ENCODE results near the gene ARMC2. TPM values are rescaled to one million over a fixed set of nuclear protein-coding genes. Genes with fewer than 3 reads are reported as not detected.

The ARMC2 gene
- total and polyA plus RNA-seq, 5 experiments from 2014 or later, result 2.4 to 9.4 (median 4.9) TPM

DNA sequence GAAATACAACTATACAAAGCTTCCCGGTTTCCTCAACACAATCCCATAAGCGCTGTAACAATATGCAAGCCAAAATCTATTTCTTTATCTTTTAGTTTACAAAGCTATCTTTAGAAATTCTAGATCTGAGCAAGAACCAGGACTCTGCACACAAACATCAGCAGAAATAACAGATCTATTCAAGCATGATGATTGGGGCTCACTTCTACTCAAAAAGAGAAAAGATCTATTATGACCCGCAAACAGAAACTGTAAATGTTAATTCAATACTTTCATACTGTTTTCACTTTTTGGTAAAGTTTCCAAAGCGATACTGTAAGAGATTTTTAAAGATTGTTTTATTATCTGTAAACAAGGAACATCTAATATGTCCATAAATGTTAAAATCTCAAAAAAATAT lies 159.8 kb downstream of the ARMC2 start:
- ATAC-seq (no peak), DNase-seq (no peak)
- no peaks in the 10 kb centered on the region for H3K9me3 Mint-ChIP-seq
- peak overlapping the region; percentile 88 to 97 (median 94) for H3K4me3 Mint-ChIP-seq
- H3K36me3 Mint-ChIP-seq, result no peaks in the 10 kb centered on the region
- peak overlapping the region; percentile 16 to 97 (median 91) for H3K27ac Mint-ChIP-seq
- POLR2A ChIA-PET, result interaction anchor here (0.7 to 5.0 kb wide), 10 partner anchors 9 to 968 kb away, joined by 3 to 54 read pairs (median 8); partner anchors contain the start of genes CEP57L1 and SESN1
- H3K27me3 Mint-ChIP-seq, result no peaks in the 10 kb centered on the region
- H3K4me1 Mint-ChIP-seq, result peaks cover 33 to 77% (median 53%) of the 10 kb centered on the region in 4 donors

DNA sequence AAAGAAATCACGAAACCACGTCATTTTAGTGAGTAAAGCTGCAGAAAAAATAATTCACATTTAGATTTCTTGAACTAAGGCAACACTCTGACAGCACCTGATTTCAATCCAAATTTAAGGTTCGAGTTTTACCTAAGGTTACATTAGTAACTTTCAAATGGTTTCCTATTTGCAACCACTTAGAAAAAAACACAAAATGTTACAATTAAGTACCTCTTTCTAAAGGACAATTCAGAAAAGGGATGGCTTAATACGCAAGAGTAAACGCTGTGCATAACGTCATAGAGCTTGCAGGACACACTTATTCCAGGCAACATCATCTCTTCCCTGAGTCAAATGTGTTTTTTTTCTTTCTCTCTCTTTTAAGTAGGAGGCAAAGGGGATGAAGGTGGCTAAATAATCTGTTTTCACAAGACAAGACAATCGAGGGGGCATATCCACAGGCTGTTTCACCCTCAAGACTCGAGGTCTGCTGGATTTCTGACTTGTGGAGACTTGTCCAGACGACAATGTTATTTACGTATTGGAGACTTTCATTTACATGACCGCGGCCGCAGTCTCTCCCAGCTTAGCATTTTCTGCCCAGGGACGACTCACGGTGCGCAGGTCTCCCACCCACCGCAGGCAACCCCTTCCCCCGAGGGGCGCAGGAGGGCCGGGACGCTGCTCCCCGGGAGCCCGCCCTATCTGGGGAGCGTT lies 160.5 kb downstream of the ARMC2 start:
- POLR2A ChIA-PET, result interaction anchor here (0.7 to 5.0 kb wide), 14 partner anchors 9 to 450 kb away, joined by 3 to 54 read pairs (median 7); partner anchors contain the start of genes CEP57L1 and SESN1
- peak in 5 of 10 donors; percentile 4 to 41 (median 37) for DNase-seq
- peak in 1 of 2 donors; percentile 13 for ATAC-seq
- H3K27ac Mint-ChIP-seq, result peak overlapping the region; percentile 89 to 97 (median 94)
- no peaks in the 10 kb centered on the region for H3K27me3 Mint-ChIP-seq
- no peaks in the 10 kb centered on the region for H3K36me3 Mint-ChIP-seq
- H3K4me3 Mint-ChIP-seq, result peak overlapping the region; percentile 88 to 97 (median 94)
- peaks cover 36 to 78% (median 57%) of the 10 kb centered on the region in 4 donors for H3K4me1 Mint-ChIP-seq
- no peaks in the 10 kb centered on the region for H3K9me3 Mint-ChIP-seq

DNA sequence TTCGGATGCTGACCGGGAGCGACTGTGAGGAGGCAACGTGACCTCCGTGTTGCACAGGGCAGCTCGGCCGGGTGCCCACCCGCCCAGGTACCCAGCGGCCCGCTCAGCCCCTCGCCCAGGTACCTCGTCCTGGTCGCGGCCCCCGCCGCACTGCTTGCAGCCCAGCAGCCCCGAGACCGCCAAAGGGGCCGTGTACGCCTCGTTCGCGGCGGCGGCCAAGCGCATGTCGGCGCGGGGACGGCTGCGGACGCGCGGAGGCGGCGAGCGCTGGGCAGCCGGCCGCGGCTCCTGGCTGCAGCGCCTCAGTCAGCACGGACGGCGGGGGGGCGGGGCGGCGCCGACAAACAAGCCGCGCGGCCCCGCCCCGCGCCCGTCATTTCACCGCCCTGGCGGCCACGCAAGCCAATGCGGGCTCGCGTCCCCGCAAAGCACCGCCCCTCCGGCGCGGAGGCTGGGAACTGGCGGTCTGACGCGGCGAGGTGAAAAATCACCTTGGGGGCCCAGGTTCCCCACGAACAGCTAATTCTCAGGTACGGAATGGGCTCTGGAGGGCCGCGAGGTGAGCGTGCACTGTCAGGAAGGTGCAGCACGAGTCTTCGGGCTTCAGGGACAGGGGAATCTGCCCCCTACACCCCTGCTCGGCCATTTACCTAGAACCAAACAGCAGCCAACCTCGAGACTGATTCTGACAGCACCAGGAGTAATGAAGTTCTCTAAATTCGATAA lies 161.2 kb downstream of the ARMC2 start:
- peak overlapping the region; percentile 92 to 99 (median 96) for H3K4me3 Mint-ChIP-seq
- no peaks in the 10 kb centered on the region for H3K27me3 Mint-ChIP-seq
- peak; percentile 91 to 92 for ATAC-seq

DNA sequence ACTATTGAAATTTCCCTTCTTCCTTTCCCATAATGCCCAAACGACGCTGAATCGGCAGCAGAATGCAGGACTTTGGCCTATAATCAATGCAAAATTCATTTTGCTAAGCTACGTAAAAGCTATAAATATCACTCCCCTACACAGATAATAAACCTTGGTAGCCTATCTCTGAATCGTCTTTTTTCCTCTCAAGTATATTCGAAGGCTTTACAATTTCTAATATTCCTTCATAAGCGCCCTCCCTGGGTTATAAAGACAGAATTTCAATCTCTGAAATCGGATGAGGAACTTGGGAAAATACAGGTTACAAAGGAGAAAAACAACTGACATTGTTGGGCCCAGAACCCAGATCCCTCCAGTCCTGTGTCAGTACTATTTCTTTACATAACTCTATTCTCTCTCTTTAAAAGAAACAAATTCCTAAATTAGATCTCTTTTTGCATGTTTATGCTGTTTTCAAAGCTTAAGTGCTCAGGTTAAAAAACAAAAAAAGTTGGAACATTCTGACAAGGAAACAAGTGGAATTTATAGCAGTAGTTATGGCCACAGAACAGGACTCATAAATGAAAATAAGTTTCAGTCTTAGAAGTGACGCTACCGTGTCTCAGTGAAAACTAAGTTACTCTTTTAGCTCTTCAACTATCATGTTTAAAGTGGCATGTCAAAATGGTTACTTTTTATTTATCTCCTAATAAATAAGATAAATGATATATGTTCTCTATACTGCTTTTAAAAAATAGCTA lies 161.9 kb downstream of the ARMC2 start:
- H3K36me3 Mint-ChIP-seq, result no peaks in the 10 kb centered on the region
- ATAC-seq, result peak; percentile 0 to 2
- H3K27ac Mint-ChIP-seq, result peak overlapping the region; percentile 92 to 100 (median 100)
- peak overlapping the region; percentile 92 to 99 (median 96) for H3K4me3 Mint-ChIP-seq
- H3K9me3 Mint-ChIP-seq, result no peaks in the 10 kb centered on the region
- no peaks in the 10 kb centered on the region for H3K27me3 Mint-ChIP-seq
- DNase-seq, result peak in 2 of 10 donors; percentile 15 to 31
- peaks cover 36 to 81% (median 62%) of the 10 kb centered on the region in 4 donors for H3K4me1 Mint-ChIP-seq
- POLR2A ChIA-PET, result interaction anchor here (0.7 to 5.0 kb wide), 16 partner anchors 9 to 452 kb away, joined by 3 to 54 read pairs (median 5); partner anchors contain the start of genes CEP57L1 and SESN1

More for the DNA sequence above, 161.2 kb downstream of the ARMC2 start:
- H3K27ac Mint-ChIP-seq, result peak overlapping the region; percentile 92 to 100 (median 100)
- POLR2A ChIA-PET, result interaction anchor here (0.7 to 5.0 kb wide), 21 partner anchors 9 to 451 kb away, joined by 3 to 54 read pairs (median 3); partner anchors contain the start of genes CEP57L1 and SESN1
- peak; percentile 84 to 95 (median 92) for DNase-seq
- no peaks in the 10 kb centered on the region for H3K9me3 Mint-ChIP-seq
- no peaks in the 10 kb centered on the region for H3K36me3 Mint-ChIP-seq
- peaks cover 37 to 81% (median 62%) of the 10 kb centered on the region in 4 donors for H3K4me1 Mint-ChIP-seq

DNA sequence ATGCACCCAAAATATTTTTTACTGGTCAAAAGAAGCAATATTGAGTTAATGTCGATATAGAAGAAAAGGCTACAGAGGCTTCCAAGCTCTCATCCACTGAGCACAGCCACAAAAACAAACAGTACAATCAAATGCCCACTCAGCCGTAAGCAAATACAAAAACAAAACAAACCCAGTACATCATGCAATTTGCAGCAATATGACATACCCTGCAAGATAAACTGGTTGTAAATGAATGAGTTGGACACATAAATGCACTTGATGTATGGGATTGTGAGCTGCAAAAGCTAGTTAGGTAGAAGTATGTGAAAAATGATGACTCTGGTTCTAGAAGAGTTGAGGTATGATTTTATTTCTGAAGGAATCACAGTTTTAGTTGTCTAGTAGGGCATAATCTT lies 162.5 kb downstream of the ARMC2 start:
- H3K27ac Mint-ChIP-seq, result peak overlapping the region; percentile 92 to 100 (median 100)
- peaks cover 40 to 84% (median 65%) of the 10 kb centered on the region in 4 donors for H3K4me1 Mint-ChIP-seq
- H3K4me3 Mint-ChIP-seq, result peak overlapping the region; percentile 20 to 99 (median 96)

DNA sequence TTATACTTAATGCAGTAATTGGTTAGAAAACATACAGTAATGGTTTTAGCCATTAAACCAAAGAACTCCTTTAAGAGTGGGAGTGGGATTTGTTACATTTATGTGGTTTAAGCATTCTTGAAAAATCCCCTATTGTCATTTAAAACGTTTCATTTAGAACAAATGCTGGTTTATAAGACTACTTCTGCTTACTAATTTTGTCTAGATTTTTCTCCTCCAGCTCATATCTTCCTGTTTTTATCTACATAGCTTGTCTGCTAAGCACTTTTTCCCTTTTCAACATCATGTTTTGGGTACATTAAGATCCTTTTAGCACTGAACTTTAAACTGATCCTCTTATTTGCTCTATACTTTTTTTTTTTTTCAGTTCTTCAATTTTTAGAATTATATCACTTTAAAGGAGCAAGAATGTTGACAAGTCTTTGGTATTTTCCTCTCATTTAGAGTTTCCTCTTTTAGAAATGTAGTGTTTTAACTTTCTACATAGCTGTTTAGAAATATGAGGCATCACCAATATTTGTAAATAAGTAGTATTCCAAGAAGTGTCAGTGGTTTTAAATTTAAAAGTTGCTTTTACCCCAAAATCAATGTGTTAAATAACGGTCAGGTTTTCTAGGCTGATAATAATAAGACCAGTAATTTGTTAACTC lies 165.6 kb downstream of the ARMC2 start:
- Mint-ChIP-seq H3K36me3 (no peaks in the 10 kb centered on the region), H3K27ac (peak overlapping the region; percentile 19 to 94 (median 80)), H3K9me3 (no peaks in the 10 kb centered on the region), H3K27me3 (no peaks in the 10 kb centered on the region), H3K4me1 (peaks cover 29 to 62% (median 49%) of the 10 kb centered on the region in 4 donors), H3K4me3 (peak overlapping the region in 7 of 10 donors; percentile 7 to 58 (median 33))
- DNase-seq, result no peak
- POLR2A ChIA-PET, result interaction anchor here (0.6 to 2.0 kb wide), 6 partner anchors 12 to 365 kb away, joined by 4 to 10 read pairs (median 4); partner anchors contain the start of gene SESN1
- ATAC-seq, result no peak

More for the DNA sequence above, 162.5 kb downstream of the ARMC2 start:
- H3K27me3 Mint-ChIP-seq, result no peaks in the 10 kb centered on the region
- H3K9me3 Mint-ChIP-seq, result no peaks in the 10 kb centered on the region
- POLR2A ChIA-PET, result interaction anchor here (1.1 to 5.0 kb wide), 11 partner anchors 9 to 452 kb away, joined by 3 to 54 read pairs (median 11); partner anchors contain the start of genes CEP57L1 and SESN1
- no peaks in the 10 kb centered on the region for H3K36me3 Mint-ChIP-seq
- no peak for ATAC-seq
- DNase-seq, result no peak

DNA sequence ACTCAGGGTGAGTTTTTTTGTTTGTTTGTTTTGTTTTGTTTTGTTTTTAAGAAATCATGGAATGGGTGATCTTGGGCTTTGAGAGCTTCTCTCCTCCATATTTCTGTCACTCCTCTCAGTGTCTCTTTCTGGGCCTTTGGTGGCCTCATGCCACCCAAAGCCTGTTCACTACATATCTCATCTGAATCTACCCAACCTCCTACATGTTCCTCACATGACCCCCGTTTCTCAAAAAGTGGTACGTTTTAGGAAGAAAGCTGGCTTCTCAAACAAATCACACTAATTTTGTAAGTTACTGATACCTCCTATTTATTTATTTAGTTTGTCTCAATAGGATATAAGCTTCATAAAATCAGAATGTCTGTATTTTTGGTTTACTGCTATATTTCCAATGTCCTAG lies 166.4 kb downstream of the ARMC2 start:
- Mint-ChIP-seq H3K27ac (peak overlapping the region; percentile 47 to 93 (median 80)), H3K4me3 (peak overlapping the region in 7 of 10 donors; percentile 0 to 48 (median 20)), H3K36me3 (no peaks in the 10 kb centered on the region), H3K4me1 (peaks cover 31 to 67% (median 55%) of the 10 kb centered on the region in 4 donors), H3K9me3 (no peaks in the 10 kb centered on the region), H3K27me3 (no peaks in the 10 kb centered on the region)
- DNase-seq (no peak), ATAC-seq (no peak)
- POLR2A ChIA-PET, result interaction anchor here (0.9 to 2.0 kb wide), 3 partner anchors 21 to 80 kb away, joined by 4 to 10 read pairs (median 4); partner anchors contain the start of gene SESN1

DNA sequence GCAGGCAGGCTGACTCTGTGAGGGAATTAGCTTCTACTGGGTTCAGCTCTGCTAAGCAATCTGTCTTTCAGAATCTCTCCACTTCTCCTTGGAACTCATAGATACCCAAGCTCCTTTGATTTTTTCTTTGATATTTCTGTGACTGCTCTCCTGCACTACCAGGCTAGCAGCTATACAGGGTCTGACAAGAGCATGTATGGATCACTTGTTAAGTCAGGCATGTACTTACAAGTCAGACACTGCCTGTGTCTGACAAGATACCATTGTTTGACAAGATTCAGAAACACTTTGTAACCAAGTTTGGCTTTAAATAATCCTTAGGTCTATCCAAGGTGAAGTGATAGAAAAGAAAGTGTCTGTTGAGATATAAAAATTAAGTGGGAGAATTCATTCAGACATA lies 167.0 kb downstream of the ARMC2 start:
- Mint-ChIP-seq H3K9me3 (no peaks in the 10 kb centered on the region), H3K36me3 (no peaks in the 10 kb centered on the region), H3K27ac (peak overlapping the region in 9 of 10 donors; percentile 17 to 93 (median 83)), H3K27me3 (no peaks in the 10 kb centered on the region), H3K4me1 (peaks cover 26 to 67% (median 53%) of the 10 kb centered on the region in 4 donors), H3K4me3 (peak overlapping the region in 4 of 10 donors; percentile 11 to 43 (median 28))
- ATAC-seq (peak in 1 of 2 donors; percentile 26), DNase-seq (no peak)
- POLR2A ChIA-PET, result interaction anchor here (0.9 to 2.0 kb wide), 3 partner anchors 21 to 79 kb away, joined by 4 to 10 read pairs (median 4); partner anchors contain the start of gene SESN1

DNA sequence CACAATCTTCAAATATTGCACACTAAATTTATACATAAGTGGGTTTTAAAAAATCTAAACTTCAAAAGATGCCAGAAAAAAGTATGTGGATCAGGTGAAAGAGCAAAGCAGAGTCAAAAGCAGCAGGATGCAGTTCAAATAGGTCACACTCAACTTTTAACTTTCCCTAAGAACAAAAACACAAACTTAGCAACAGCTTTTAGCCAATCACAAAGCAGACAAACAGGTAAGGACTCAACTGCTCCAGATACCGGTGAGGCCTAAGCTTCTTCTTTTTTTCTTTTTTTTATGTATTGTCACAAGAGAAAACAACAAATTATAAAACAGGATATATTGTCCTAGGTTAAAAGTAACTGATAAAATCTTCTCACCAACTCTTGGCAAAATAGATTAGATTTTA lies 171.7 kb downstream of the ARMC2 start:
- Mint-ChIP-seq H3K36me3 (no peaks in the 10 kb centered on the region), H3K9me3 (no peaks in the 10 kb centered on the region), H3K4me1 (peaks cover 18 to 55% (median 37%) of the 10 kb centered on the region in 4 donors), H3K27ac (peak overlapping the region in 9 of 10 donors; percentile 2 to 84 (median 61)), H3K27me3 (no peaks in the 10 kb centered on the region), H3K4me3 (peak overlapping the region in 1 of 10 donors; percentile 13)
- POLR2A ChIA-PET, result interaction anchor here (1.9 kb wide), 1 partner anchor 10 kb away, joined by 11 read pairs; no protein-coding TSS in a partner anchor
- peak; percentile 94 to 98 for ATAC-seq
- peak in 3 of 10 donors; percentile 7 to 61 (median 50) for DNase-seq

DNA sequence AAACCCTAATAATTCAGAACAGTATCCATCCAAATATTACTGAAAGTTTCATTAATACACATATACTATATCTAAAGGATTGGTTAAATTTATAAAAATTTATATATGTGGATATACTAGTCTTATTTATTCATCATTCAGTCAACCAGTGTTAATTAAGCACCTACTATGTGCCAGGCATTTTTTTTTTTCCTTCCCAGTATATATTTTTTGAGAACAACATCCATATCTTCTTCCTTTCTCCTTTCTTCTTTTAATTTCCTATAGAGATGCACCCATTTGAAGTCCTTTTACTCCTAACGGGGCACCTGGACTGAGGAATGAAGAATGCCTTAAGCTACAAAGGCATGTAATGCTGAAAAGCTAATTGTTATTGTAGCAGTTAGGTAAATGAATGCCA lies 173.6 kb downstream of the ARMC2 start:
- no peak for DNase-seq
- H3K9me3 Mint-ChIP-seq, result no peaks in the 10 kb centered on the region
- H3K27ac Mint-ChIP-seq, result peak overlapping the region in 2 of 10 donors; percentile 15 to 84
- peaks cover 0 to 3% (median 0%) of the 10 kb centered on the region in 3 donors for H3K36me3 Mint-ChIP-seq
- H3K4me1 Mint-ChIP-seq, result peaks cover 11 to 60% (median 43%) of the 10 kb centered on the region in 4 donors
- POLR2A ChIA-PET, result interaction anchor here (0.6 to 1.2 kb wide), 3 partner anchors 9 to 90 kb away, joined by 3 to 6 read pairs (median 6); no protein-coding TSS in a partner anchor
- no peaks in the 10 kb centered on the region for H3K27me3 Mint-ChIP-seq
- ATAC-seq, result no peak
- H3K4me3 Mint-ChIP-seq, result no peak overlapping the region

DNA sequence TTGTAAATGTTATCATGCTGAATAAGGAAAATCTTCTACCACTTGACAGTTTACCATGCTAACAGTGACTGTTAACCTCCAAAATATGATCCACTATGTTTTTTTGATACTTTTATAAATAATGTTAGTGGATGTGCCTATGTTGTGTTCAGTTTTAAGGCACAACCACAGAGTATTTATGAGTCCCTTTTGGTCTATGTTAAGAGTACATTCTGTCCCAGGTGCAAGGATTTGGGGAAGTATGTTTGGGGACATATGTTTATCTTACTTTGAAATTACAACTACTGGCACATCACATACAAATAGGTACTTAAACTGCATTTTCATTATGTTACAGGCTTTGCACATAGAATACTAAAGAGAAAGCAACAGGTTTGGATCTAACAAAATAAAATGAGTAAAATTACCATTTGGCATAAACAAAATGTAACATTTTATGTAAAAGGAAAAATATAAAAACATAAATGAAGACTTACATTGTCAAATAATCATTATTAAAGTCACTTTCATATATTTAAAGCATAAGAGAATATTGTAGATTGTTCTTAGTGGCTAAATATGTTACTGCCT lies 175.2 kb downstream of the ARMC2 start:
- POLR2A ChIA-PET, result no interaction called here
- DNase-seq (no peak), ATAC-seq (no peak)
- Mint-ChIP-seq H3K27ac (peak overlapping the region in 2 of 10 donors; percentile 7 to 10), H3K9me3 (no peaks in the 10 kb centered on the region), H3K4me1 (peaks cover 11 to 60% (median 44%) of the 10 kb centered on the region in 4 donors), H3K4me3 (no peak overlapping the region), H3K27me3 (no peaks in the 10 kb centered on the region), H3K36me3 (peaks cover 0 to 3% (median 0%) of the 10 kb centered on the region in 3 donors)
